Endometrium (tissue), 2 donors: ENCODE results near the gene TMEM45B.
"Not testable (repeated sequence)": the region's sequence is repeated elsewhere in the genome, so short reads cannot be mapped to it uniquely, and the experiment has no call there.

ENCODE experiments used
- FAIRE-seq: peaks from 2 replicates; lab custom pipeline; 2012; peaks lifted over from hg19 to GRCh38; lab: Jason Lieb, UNC
- donor health status: control.
- donor health status: control.

TMEM45B gene

GRCh38 chr11:129813231-129813791, 2.3 kb upstream of the TMEM45B start:
- FAIRE-seq, result no peak

GRCh38 chr11:129814244-129815014, 1.2 kb upstream of the TMEM45B start:
- no peak for FAIRE-seq

- no peak for FAIRE-seq
Measured at GRCh38 chr11:129817534-129818051, 1.9 kb downstream of the TMEM45B start.

- FAIRE-seq, result not testable (repeated sequence)
Measured at GRCh38 chr11:129818236-129818635, 2.6 kb downstream of the TMEM45B start.

GRCh38 chr11:129819237-129819636, 3.6 kb downstream of the TMEM45B start:
- no peak for FAIRE-seq

GRCh38 chr11:129820228-129820627, 4.6 kb downstream of the TMEM45B start:
- FAIRE-seq, result not testable (repeated sequence)

GRCh38 chr11:129823281-129823680, 7.6 kb downstream of the TMEM45B start:
- FAIRE-seq, result not testable (repeated sequence)

GRCh38 chr11:129823799-129824198, 8.2 kb downstream of the TMEM45B start:
- not testable (repeated sequence) for FAIRE-seq

GRCh38 chr11:129825380-129825779, 9.7 kb downstream of the TMEM45B start:
- no peak for FAIRE-seq

GRCh38 chr11:129828301-129828836, 12.7 kb downstream of the TMEM45B start:
- FAIRE-seq, result no peak

- not testable (repeated sequence) for FAIRE-seq
Measured at GRCh38 chr11:129829497-129829896, 13.8 kb downstream of the TMEM45B start.

- not testable (repeated sequence) for FAIRE-seq
Measured at GRCh38 chr11:129831227-129831626, 15.6 kb downstream of the TMEM45B start.

GRCh38 chr11:129833260-129833659, 17.6 kb downstream of the TMEM45B start:
- FAIRE-seq, result not testable (repeated sequence)

- FAIRE-seq, result not testable (repeated sequence)
Measured at GRCh38 chr11:129836423-129836891, 20.8 kb downstream of the TMEM45B start.

- no peak for FAIRE-seq
Measured at GRCh38 chr11:129836979-129837378, 21.3 kb downstream of the TMEM45B start.

- FAIRE-seq, result no peak
Measured at GRCh38 chr11:129840236-129840635, 24.6 kb downstream of the TMEM45B start.

GRCh38 chr11:129842138-129842537, 26.5 kb downstream of the TMEM45B start:
- FAIRE-seq, result no peak

- FAIRE-seq, result no peak
Measured at GRCh38 chr11:129846508-129847335, 31.1 kb downstream of the TMEM45B start.

GRCh38 chr11:129847361-129847760, 31.7 kb downstream of the TMEM45B start:
- FAIRE-seq, result not testable (repeated sequence)

GRCh38 chr11:129849447-129850130, 33.9 kb downstream of the TMEM45B start:
- FAIRE-seq, result no peak

GRCh38 chr11:129852125-129852740, 36.6 kb downstream of the TMEM45B start:
- no peak for FAIRE-seq
